Hepatocyte (in vitro differentiated cells): Measurements from ENCODE around the gene GMPR. TPM values are rescaled to one million over a fixed set of nuclear protein-coding genes. Genes with fewer than 3 reads are reported as not detected.

Experiments
- DNase-seq: peaks from one replicate; pipeline ENCODE4 v3.0.0-alpha.2; 2016; ENCODE audit warnings: low spot score
- H2AFZ ChIP-seq: fragments of 200-600 bp; sonication (generic); 2 replicates; pipeline ENCODE4 v1.6.0; 2016; ENCODE audit warnings: antibody characterized with exemption, mild to moderate bottlenecking
- H3K27ac ChIP-seq: fragments of 200-600 bp; sonication (generic); 2 replicates; pipeline ENCODE4 v1.5.1; 2016; ENCODE audit warnings: mild to moderate bottlenecking
- H3K27me3 ChIP-seq: fragments of 200-600 bp; sonication (generic); 2 replicates; pipeline ENCODE4 v1.6.1; 2016
- H3K36me3 ChIP-seq: fragments of 200-600 bp; sonication (generic); replicated peaks from 2 replicates; pipeline ENCODE4 v1.5.1; 2016; ENCODE audit warnings: low read depth; ENCODE audit not compliant: insufficient read depth
- H3K4me1 ChIP-seq: fragments of 200-600 bp; sonication (generic); 2 replicates; pipeline ENCODE4 v1.5.1; 2016; ENCODE audit warnings: mild to moderate bottlenecking, moderate library complexity; ENCODE audit not compliant: insufficient read depth
- H3K4me2 ChIP-seq: fragments of 200-600 bp; sonication (generic); 2 replicates; pipeline ENCODE4 v1.6.0; 2016
- H3K4me3 ChIP-seq: fragments of 200-600 bp; sonication (generic); 2 replicates; pipeline ENCODE4 v1.5.1; 2016; ENCODE audit warnings: mild to moderate bottlenecking
- H3K79me2 ChIP-seq: fragments of 200-600 bp; sonication (generic); 2 replicates; pipeline ENCODE4 v1.6.0; 2017; ENCODE audit warnings: mild to moderate bottlenecking
- H3K9me2 ChIP-seq: fragments of 200-600 bp; sonication (generic); replicated peaks from 2 replicates; pipeline ENCODE4 v1.6.0; 2017; ENCODE audit warnings: mild to moderate bottlenecking; ENCODE audit not compliant: insufficient read depth
- H3K9me3 ChIP-seq: fragments of 200-600 bp; sonication (generic); 2 replicates; pipeline ENCODE4 v1.5.1; 2016; ENCODE audit warnings: low read depth, mild to moderate bottlenecking
- H4K20me1 ChIP-seq: fragments of 200-600 bp; sonication (generic); 2 replicates; pipeline ENCODE4 v1.6.0; 2016; ENCODE audit warnings: mild to moderate bottlenecking; ENCODE audit not compliant: insufficient read depth, poor library complexity, severe bottlenecking
- EZH2 ChIP-seq: fragments of 200-600 bp; sonication (generic); IDR thresholded peaks from 2 replicates; pipeline ENCODE4 v1.6.1; 2016; ENCODE audit warnings: antibody characterized with exemption, mild to moderate bottlenecking, borderline replicate concordance
- EZH2phosphoT487 ChIP-seq: fragments of 200-600 bp; sonication (generic); IDR thresholded peaks from one replicate; pipeline ENCODE4 v1.6.1; 2018; ENCODE audit warnings: antibody characterized with exemption, mild to moderate bottlenecking, low read depth, moderate library complexity; ENCODE audit not compliant: unreplicated experiment, severe bottlenecking
- WGBS: methylation state at CpG from one replicate; pipeline ENCODE4 v1.1.6; 2016; ENCODE audit warnings: low lambda C conversion rate; ENCODE audit errors: missing lambda C conversion rate; 5-methylcytosine and 5-hydroxymethylcytosine counted together
- polyA plus RNA-seq: library from polyadenylated mRNA; unstranded; fragments of >200 nt; fragmentation: Nextera tagmentation; extraction: Ambion mirVana; gene quantifications from 2 replicates; pipeline ENCODE4 v1.2.1, GENCODE V29; 2016
- total RNA-seq: library from RNA; depleted of rRNA; stranded (reverse); fragments of >200 nt; gene quantifications from 2 replicates; pipeline ENCODE4 v1.2.3, GENCODE V29; 2014
- TF ChIP-seq, protein P1 (sequence below): fragments of 200-600 bp; sonication (generic); IDR thresholded peaks from 2 replicates; pipeline ENCODE4 v1.5.1; 2016; ENCODE audit warnings: antibody characterized with exemption, mild to moderate bottlenecking; ENCODE audit not compliant: poor library complexity

GMPR gene
- total and polyA plus RNA-seq, 2 experiments from 2014 or later, result 6.1 to 16.5 TPM

DNA sequence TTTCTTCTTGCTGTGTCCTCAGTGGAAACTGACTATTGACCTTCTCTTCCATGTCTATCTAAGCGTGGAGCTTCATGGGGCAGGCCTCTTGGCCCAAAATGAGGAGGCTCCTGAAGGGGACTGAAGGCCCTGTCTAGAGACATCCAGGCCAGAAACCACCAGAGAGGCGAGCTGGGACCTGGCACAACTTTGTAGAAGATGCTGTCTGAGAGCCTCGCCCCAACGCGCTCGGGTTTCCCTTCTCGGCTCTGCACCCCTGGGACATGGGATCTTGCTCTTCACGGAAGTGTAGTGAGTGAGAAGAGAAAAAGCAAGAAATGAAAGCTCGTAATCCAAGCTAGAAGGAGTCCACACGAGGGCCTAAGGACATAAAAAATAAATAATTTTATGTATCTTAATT, 96.8 kb downstream of the GMPR start:
- Histone ChIP-seq H3K4me1 (peaks cover 20% of the 10 kb centered on the region), H3K27me3 (no peaks in the 10 kb centered on the region), H3K9me2 (no peaks in the 10 kb centered on the region), H3K4me2 (no peak overlapping the region), H3K36me3 (no peaks in the 10 kb centered on the region), H3K27ac (peak overlapping the region; percentile 17), H2AFZ (no peak overlapping the region), H3K9me3 (no peaks in the 10 kb centered on the region), H3K79me2 (peaks cover 6% of the 10 kb centered on the region), H4K20me1 (no peaks in the 10 kb centered on the region), H3K4me3 (no peak overlapping the region)
- no peak for TF ChIP-seq EZH2
- TF ChIP-seq, protein P1, sequence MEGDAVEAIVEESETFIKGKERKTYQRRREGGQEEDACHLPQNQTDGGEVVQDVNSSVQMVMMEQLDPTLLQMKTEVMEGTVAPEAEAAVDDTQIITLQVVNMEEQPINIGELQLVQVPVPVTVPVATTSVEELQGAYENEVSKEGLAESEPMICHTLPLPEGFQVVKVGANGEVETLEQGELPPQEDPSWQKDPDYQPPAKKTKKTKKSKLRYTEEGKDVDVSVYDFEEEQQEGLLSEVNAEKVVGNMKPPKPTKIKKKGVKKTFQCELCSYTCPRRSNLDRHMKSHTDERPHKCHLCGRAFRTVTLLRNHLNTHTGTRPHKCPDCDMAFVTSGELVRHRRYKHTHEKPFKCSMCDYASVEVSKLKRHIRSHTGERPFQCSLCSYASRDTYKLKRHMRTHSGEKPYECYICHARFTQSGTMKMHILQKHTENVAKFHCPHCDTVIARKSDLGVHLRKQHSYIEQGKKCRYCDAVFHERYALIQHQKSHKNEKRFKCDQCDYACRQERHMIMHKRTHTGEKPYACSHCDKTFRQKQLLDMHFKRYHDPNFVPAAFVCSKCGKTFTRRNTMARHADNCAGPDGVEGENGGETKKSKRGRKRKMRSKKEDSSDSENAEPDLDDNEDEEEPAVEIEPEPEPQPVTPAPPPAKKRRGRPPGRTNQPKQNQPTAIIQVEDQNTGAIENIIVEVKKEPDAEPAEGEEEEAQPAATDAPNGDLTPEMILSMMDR, result no peak
- no peak for TF ChIP-seq EZH2phosphoT487
- DNase-seq, result no peak
- WGBS, result 97% methylated on average over 10 of the region's 10 CpGs

DNA sequence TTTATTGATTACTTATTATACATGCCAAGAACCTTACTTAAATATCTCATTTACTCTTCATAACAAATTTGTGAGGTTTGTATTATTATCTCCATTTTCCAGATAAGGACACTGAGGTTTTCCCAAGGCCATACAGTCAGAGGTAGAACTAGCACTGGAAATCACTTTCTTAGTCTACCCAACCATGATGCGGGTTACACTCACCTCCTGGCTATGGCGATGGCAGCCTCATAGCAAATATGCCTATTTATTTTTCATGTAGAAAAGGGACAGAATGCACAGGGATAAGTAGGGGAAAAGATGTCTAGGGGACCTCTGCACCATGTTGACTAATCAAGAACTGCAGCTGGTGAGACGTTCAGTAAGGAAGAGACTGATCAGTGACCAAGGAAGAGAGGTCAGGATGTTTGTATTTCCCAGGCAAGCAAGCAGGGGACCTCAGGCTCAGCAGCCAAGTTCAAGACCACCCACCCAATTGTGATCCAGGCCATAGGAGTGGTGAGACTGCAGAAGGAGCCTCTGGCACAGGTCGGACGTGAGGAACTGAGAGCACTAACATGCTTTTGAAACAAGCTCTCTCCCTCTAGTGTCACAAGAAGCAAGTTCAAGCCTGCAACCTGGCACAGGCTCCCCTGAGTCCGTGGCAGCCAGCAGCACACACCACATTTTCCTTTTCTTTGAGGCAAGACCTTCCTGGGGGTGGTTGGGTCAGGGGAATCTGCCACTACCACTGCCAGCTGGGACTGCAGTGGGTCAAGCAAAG, 97.8 kb downstream of the GMPR start:
- TF ChIP-seq, protein P1, result no peak
- TF ChIP-seq EZH2phosphoT487 (no peak), EZH2 (no peak)
- DNase-seq, result no peak
- no peaks in the 10 kb centered on the region for H3K27me3 ChIP-seq
- peaks cover 20% of the 10 kb centered on the region for H3K4me1 ChIP-seq
- no peak overlapping the region for H3K4me2 ChIP-seq
- H4K20me1 ChIP-seq, result no peaks in the 10 kb centered on the region
- H3K9me3 ChIP-seq, result no peaks in the 10 kb centered on the region
- no peak overlapping the region for H3K27ac ChIP-seq
- no peak overlapping the region for H3K4me3 ChIP-seq
- no peak overlapping the region for H2AFZ ChIP-seq
- WGBS, result 89% methylated on average over 6 of the region's 6 CpGs
- H3K9me2 ChIP-seq, result no peaks in the 10 kb centered on the region
- H3K36me3 ChIP-seq, result no peaks in the 10 kb centered on the region
- no peaks in the 10 kb centered on the region for H3K79me2 ChIP-seq

DNA sequence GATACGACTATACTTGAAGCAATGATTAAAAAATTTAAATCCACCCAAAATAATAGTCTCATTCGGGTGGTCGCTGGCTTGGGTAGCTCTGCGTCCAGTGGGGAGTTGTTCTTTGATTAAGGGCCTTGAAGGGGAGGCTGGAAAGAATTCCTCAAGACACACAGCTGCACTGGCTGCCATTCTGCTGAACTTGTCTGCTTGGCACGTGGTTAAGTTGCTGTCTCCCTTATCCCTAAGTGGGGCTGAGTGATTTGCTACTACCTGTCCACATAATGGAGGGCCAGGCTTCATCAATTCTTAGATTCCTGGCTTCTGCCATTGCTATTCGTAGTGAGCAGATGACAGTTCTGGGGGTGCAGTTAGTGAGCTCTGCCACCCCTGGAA, 98.5 kb downstream of the GMPR start:
- Histone ChIP-seq H4K20me1 (no peaks in the 10 kb centered on the region), H2AFZ (no peak overlapping the region), H3K27me3 (no peaks in the 10 kb centered on the region), H3K27ac (no peak overlapping the region), H3K9me2 (no peaks in the 10 kb centered on the region), H3K36me3 (no peaks in the 10 kb centered on the region), H3K4me1 (peaks cover 15% of the 10 kb centered on the region), H3K4me3 (no peak overlapping the region), H3K79me2 (no peaks in the 10 kb centered on the region), H3K9me3 (no peaks in the 10 kb centered on the region), H3K4me2 (no peak overlapping the region)
- 86% methylated on average over 6 of the region's 6 CpGs for WGBS
- no peak for DNase-seq
- TF ChIP-seq, protein P1, result no peak
- TF ChIP-seq EZH2phosphoT487 (no peak), EZH2 (no peak)
